NCI-H510A (cell line): ENCODE data around the gene CLNS1A.
"Not testable (repeated sequence)": the region's sequence is repeated elsewhere in the genome, so short reads cannot be mapped to it uniquely, and the experiment has no call there.

Experiments used
- DNase-seq: peaks from one replicate; lab custom pipeline; 2025; lab: John Stamatoyannopoulos, UW

The CLNS1A gene

GRCh38 chr11:77619576-77620198 is 17.9 kb downstream of the CLNS1A start:
- DNase-seq, result peak; percentile 21

GRCh38 chr11:77617892-77618291 is 19.7 kb downstream of the CLNS1A start:
- DNase-seq, result no peak

DNA sequence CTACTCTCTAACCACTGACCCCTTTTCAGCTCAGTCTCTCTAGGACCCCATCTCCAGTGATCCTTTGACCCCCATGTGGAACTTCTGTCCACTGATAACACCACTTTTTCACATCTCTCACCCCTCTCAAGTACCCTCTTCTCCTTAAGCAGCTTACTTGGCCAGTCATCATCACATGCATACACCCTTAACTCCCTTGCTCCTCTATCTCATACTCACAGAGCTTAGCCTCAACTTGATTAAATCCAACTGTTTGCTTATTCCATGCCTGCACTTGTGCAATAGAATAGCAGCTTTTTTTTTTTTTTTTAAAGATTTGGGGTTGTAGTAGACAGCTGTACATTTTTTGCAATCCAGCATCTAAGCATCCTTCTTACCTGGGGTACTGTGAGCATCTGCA is 25.7 kb downstream of the CLNS1A start:
- DNase-seq, result no peak

DNA sequence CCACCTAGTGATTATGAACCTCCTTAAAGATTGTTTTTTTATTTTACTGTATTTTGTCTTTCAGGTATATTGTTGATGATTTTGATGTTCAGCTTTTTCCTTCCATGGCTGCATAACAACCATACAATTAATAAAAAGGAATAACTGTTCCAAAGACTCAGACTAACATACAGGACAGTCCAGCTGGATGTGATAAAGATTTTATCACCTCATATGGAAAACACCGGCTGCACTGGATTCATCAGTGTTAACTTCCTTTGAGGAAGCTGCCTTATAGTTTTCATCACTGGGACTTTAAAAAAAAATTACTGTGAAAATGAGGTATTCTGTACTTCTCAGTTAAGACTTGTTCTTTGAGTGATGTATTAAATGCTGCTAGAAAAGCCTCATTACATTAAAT is 28.4 kb downstream of the CLNS1A start:
- DNase-seq, result no peak

DNA sequence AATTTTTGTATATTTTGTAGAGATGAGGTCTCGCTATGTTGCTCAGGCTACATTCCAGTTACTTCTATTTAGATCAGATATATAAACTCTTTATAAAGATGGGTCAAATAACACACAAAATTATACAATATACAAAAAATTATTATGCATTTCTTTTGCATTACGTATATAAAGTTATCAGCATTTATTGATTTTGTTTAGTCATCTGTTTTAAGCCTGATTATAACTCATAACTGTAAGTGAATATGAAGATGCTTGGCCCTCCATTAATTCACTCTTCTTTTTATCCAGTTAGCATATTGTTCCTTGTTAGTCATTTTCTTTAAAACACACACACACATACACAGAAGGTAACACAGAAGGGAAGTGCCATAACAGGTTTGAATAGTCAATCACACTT is 33.3 kb downstream of the CLNS1A start:
- DNase-seq, result no peak

- no peak for DNase-seq
These were observed 35.1 kb downstream of the CLNS1A start for GRCh38 chr11:77602381-77603088.

- DNase-seq, result no peak
These were observed 39.4 kb downstream of the CLNS1A start for GRCh38 chr11:77598195-77598594.

DNA sequence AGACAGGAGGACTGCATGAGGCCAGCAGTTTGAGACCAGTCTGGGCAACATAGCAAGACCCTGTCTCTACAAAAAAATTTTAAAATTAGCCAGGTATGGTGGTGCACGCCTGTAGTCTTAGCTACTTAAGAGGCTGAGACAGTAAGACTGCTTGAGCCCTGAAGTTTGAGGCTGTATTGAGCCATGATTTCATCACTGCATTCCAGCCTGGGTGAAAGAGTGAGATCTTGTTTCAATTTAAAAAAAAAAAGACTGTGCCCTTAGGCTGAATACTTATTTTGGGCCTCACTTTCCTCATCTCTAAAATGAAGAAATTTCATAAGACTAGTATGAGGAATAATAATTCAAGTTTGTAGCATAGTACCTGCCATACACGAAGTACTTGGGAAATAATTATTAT is 41.0 kb downstream of the CLNS1A start:
- no peak for DNase-seq

GRCh38 chr11:77593883-77594282 is 43.7 kb downstream of the CLNS1A start:
- DNase-seq, result no peak

DNA sequence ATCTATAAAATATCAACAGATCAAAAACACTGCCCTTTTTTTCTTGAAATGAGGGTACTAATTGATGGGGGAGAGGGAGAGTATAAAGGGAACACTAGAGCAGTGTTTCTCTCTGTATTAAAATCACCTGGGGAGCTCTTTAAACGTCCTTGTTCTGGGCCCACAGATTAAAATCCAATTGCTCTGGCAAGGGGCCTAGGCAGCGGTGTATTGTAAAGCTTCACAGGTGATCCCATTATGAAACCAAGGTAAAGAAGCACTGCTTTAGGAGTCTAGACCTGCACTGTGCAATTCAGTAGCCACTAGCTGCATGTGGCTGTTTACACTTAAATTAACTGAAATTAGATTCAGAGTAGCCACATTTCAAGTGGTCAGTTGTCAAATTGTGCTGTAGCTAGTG is 44.9 kb downstream of the CLNS1A start:
- no peak for DNase-seq

GRCh38 chr11:77590194-77590782 is 47.3 kb downstream of the CLNS1A start:
- DNase-seq, result peak; percentile 42

- DNase-seq, result peak; percentile 89
These were observed 47.9 kb downstream of the CLNS1A start, which contains the start of gene AQP11 for GRCh38 chr11:77589521-77590193. Gene AQP11, plus strand, starts transcription at chr11:77589953. Its CDS starts 40 bp downstream, at chr11:77589993.

GRCh38 chr11:77589181-77589520 is 48.4 kb downstream of the CLNS1A start:
- no peak for DNase-seq

- DNase-seq, result no peak
These were observed 56.8 kb downstream of the CLNS1A start for GRCh38 chr11:77580712-77581337.

DNA sequence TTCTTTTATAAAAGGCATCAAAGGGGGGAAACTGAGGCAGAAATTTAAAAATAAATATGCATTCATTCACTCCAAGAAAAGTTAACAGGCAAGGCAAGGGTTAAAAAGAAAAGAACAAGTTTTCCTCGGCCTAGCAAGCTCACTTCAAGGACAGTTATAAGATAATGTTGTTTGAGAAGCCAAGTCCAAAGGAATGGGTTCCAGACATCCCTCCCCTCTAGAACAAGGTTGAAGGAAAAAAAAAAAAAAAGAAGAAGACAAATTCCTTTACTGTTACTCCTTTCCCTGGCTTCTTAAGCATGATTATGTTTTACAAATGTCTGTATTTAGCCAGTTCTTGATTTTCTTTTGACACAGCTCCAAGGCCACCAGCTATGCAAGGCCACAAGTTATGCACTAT is 62.2 kb downstream of the CLNS1A start:
- not testable (repeated sequence) for DNase-seq

DNA sequence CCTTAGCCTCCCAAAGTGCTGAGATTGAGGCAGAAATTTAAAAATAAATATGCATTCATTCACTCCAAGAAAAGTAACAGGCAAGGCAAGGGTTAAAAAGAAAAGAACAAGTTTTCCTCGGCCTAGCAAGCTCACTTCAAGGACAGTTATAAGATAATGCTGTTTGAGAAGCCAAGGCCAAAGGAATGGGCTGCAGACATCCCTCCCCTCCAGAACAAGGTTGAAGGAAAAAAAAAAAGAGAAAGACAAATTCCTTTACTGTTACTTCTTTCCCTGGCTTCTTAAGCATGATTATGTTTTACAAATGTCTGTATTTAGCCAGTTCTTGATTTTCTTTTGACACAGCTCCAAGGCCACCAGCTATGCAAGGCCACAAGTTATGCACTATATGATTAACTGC is 66.7 kb downstream of the CLNS1A start:
- not testable (repeated sequence) for DNase-seq

- DNase-seq, result no peak
These were observed 67.9 kb downstream of the CLNS1A start for GRCh38 chr11:77569676-77570070.

GRCh38 chr11:77568916-77569675 is 68.5 kb downstream of the CLNS1A start:
- DNase-seq, result no peak

DNA sequence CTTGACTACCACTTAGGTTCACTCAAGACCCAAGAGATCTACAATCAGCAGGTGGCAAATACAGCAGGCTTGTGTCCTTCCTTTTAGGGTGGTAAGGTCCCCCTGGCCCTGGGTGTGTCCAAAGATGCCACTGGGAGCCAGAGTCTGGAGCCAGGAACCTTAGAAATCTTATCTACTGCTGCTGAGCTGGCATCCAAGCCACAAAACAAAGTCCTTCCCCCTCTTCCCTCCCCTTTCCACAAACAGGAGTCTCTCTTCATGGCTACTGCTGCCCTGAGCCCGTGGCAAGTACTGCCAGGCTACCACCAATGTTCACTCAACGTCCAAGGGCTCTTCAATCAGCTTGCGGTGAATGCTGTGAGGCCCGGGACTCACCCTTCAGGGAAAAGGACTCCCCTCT is 69.3 kb downstream of the CLNS1A start:
- no peak for DNase-seq
